GM18858 (cell line): ENCODE data around the gene PDE8B.
"Not testable (repeated sequence)": the region's sequence is repeated elsewhere in the genome, so short reads cannot be mapped to it uniquely, and the experiment has no call there.

Experiments
- ATAC-seq: cut with Tn5 transposase; IDR thresholded peaks from one replicate; pipeline ENCODE4 v1.9.1; 2021; ENCODE audit not compliant: unreplicated experiment

The PDE8B gene

DNA sequence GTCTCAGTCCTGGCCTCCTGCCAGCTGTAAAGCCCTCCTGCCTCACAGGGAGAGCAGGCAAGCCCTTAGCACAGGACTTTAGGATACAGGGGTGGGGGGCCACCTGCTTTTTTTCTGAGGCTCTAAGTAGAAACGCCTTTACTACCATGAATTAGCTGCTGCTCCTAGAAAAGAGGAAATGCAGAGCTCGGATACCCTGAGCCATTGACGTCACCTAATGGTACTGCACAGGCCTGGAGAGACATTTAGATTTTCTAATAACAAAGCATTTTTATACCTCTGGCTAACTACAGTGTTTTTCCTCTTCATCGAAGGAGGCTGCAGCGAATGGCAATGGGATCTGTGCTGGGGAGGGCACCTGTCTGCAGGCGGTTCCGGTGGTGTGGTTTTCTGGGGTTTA lies 144.6 kb downstream of the PDE8B start:
- no peak for ATAC-seq

- no peak for ATAC-seq
These were observed 145.3 kb downstream of the PDE8B start for GRCh38 chr5:77355751-77356150.

GRCh38 chr5:77356740-77357139 lies 146.3 kb downstream of the PDE8B start:
- ATAC-seq: peak; percentile 94

- no peak for ATAC-seq
These were observed 148.1 kb downstream of the PDE8B start for GRCh38 chr5:77358255-77359205.

- ATAC-seq: no peak
These were observed 148.8 kb downstream of the PDE8B start for GRCh38 chr5:77359231-77359630.

GRCh38 chr5:77360381-77360780 lies 149.9 kb downstream of the PDE8B start:
- no peak for ATAC-seq

DNA sequence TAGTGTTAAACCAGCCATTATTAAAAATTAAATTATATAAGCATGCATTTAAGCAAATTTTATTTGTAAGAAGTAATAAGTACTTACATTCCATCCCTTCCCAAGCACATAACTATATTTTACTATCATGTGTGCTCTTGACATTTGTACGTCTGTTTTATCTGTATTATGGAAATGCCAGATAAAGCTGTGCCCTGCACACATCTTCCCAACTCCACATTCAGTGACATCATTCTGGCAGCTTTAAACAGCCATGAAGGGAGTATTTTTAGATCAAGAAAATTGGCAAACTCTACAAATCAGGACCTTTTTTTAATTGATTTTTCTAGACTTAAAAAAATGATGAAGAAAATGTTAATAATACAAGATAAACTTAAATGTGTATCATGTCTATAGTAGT lies 150.5 kb downstream of the PDE8B start:
- no peak for ATAC-seq

- no peak for ATAC-seq
These were observed 156.4 kb downstream of the PDE8B start for GRCh38 chr5:77366717-77367500.

GRCh38 chr5:77367741-77368140 lies 157.3 kb downstream of the PDE8B start:
- ATAC-seq: no peak

DNA sequence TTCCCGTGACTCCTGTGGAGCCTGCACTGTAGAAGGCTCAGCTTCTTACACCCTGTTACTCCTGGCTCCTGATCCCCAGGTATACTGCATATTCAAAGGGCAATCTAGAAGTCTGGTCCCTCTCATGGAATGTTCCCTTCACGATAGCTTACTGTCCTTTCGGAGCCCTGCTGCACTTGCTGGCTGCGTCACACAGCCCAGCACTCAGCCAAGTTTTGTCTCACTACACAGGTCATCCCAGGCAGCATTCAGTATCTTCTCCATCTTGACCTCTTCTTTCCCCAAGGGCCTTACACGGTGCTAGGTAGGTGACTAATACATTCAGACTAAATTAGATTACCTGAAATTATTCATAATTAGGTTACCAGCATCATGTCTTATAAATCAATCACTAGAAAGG lies 157.9 kb downstream of the PDE8B start:
- no peak for ATAC-seq

- no peak for ATAC-seq
These were observed 159.1 kb downstream of the PDE8B start for GRCh38 chr5:77369566-77369965.

DNA sequence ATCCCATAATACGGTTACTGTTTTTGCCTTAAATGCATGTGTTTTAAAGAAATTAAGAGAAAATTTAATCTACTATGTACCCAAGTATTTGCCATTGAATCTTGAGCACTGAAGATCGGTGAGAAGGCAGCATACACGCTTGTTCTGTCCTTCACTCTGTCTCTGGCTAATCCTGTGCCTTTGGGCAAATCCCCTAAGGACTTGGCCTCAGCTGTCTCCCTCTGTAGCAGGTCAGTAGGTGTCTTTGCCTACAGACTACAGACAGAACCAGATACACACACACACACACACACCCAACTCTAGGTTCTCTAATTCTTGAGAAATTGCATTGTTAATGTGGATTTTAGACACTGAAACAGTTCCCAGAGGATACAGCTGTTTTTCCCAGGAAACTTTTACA lies 164.2 kb downstream of the PDE8B start:
- ATAC-seq: no peak

DNA sequence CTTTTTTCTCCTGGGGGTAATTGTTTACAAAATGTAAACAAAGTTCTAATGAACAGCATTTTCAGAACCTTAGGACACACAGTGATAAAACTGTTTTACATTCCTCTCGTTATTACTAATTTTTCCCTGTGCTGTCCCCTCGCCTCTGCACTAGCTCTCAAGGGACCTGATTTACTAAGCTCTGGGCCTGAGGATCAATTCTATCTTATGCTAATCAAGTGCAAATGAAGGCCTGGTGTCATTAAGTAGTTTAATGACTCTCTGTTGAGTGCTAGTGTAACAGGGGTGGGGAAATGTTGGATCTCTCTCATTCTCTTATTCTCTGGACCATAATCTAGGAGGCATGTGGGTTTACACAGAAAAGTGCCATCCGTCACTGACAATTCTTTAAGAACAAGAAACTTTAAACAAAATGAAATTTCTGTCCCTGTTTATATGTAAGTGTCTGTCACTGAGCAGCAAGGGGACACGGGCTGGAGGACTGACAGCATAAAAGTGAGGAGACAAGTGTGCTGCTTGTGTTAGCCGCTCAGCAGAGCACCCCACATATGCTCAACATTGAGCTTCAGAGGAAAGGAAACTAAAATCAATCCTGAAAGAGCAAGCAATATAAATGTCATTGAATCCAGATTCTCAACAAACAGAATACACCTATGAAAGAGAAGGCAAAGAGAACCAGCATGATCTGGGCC lies 166.3 kb downstream of the PDE8B start:
- no peak for ATAC-seq

DNA sequence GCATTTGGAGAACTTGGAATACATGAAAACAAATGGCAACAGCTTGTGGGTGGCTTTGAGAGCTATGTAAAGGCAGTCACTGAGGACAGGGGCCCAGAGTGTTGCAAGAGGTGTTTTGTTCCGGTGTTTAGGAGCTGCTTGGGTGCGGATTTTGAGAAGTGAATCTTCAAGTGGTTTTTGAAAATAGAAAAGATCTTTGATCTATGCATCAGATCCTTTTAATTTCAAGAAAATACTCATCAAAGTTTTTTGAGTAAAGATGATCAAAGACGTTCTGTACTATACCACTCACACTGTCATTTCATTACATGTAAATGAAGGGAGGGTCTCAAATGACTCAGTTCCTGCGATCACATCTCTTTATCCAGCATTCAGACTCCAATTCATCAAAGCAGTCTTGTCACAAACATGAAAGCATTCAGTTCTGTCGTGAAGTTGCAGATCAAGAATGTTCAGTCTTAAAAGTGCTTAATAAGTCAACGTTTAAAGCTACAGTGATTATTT lies 169.1 kb downstream of the PDE8B start:
- peak; percentile 83 for ATAC-seq

DNA sequence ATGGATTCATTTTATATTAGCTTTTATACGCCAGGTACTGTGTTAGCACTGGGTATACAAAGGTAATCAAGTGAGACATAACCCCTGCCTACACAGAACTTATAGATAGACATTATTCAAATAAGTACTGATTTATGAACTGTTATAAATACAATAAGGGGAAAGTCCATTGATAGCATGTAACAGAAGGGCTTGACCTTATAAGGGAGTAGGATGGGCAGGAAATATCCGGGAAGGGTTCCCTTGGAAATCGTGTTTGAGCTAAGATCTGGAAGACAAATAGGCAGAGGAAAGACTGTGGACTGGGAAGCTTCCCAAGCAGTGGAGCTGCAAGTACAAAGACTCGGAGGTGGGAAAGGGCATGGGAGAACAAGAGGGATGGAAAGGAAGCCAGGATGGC lies 170.2 kb downstream of the PDE8B start:
- no peak for ATAC-seq

DNA sequence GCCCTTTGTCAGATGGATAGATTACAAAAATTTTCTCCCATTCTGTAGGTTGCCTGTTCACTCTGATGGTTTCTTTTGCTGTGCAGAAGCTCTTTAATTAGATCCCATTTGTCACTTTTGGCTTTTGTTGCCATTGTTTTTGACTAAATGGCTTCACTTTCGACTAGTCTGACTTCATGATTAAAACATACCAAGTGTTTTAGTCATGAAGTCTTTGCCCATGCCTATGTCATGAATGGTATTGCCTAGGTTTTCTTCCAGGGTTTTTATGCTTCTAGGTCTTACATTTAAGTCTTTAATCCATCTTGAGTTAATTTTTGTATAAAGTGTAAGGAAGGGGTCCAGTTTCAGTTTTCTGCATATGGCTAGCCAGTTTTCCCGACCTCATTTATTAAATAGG lies 172.9 kb downstream of the PDE8B start:
- not testable (repeated sequence) for ATAC-seq

DNA sequence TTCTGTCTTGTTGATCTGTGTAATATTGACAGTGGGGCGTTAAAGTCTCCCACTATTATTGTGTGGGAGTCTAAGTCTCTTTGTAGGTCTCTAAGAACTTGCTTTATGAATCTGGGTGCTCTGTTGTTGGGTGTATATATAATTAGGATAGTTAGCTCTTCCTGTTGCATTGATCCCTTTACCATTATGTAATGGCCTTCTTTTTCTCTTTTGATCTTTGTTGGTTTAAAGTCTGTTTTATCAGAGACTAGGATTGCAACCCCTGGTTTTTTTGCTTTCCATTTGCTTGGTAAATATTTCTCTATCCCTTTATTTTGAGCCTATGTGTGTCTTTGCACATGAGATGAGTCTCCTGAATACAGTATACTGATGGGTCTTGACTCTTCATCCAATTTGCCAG lies 175.9 kb downstream of the PDE8B start:
- ATAC-seq: not testable (repeated sequence)

GRCh38 chr5:77389746-77390145 lies 179.3 kb downstream of the PDE8B start:
- no peak for ATAC-seq

DNA sequence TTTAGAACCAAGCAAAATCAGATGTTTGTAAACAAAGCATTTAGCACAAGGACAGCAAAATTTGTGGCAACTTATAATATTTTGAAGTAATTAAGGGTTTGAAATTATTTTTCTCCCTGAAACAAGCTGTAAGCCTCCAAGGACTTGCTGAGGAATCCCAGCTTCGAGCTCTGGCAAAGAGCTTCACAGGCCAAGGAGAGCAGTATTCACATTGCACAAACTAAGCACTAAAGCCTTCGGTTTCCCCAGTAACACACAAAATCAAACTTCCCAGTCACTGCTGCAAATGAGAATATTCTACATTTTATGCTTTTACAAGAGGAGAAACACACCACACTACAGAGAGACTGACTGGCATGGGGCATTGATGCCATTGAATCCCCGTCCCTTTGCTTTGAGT lies 179.7 kb downstream of the PDE8B start:
- ATAC-seq: no peak

DNA sequence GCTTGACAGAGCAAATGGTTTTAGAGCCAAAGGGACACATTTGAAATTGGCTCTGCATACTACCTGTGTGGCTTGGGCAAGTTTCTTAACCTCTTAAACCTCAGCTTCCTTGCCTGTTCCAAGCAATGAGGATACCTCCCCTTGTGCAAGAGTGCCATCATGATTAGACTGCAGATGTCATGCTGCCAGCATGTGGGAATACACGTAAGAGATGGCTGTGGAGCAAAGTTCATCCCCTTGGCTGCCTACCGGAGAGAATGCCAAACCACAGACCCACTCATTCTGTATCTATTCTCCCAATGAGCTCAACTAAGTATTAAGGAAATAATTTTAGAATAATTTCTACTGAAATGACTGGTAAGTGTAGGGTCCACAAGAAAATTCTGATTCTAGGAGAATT lies 180.3 kb downstream of the PDE8B start:
- ATAC-seq: no peak

DNA sequence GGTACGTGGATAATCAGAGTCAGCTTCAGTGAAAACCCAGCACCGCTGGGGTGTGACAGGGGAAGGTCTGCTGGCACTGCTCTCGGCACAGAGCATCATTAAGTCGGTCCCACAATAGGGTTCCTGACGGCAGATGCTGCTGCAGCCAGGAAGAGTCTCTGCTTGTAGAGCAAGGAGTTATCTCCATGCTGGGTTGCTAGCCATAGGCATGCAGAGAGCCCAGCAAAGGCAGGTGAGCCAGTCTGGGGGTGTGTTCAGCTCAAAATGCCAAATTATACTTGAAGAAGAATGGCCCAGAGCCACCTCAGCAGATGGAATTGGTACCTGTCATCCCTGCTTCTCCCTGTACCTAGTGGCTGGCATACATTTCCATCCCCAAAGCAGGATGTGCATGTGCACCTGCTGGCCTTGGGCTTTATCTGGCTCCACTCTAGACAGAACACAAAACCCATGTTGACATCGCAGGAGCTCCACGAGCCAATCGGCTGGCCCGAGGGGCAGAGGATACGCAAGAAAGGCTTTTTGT lies 180.8 kb downstream of the PDE8B start:
- ATAC-seq: no peak
